ENCODE data around the gene ANK3. TPM values are rescaled to one million over a fixed set of nuclear protein-coding genes. Genes with fewer than 3 reads are reported as not detected.

ANK3 gene
- total RNA-seq, 4 donors from 2014 or later: 6.4 to 23.2 (median 13.5) TPM

GRCh38 chr10:60135020-60135419 is 254.7 kb downstream of the ANK3 start:
- TF ChIP-seq CTCF (IDR thresholded peaks at IDR 0.05; ENCODE audit: low read depth): no peak

- TF ChIP-seq CTCF (IDR thresholded peaks at IDR 0.05; ENCODE audit: low read depth): no peak
Observed at GRCh38 chr10:60134548-60134947, 255.1 kb downstream of the ANK3 start.

- TF ChIP-seq CTCF (IDR thresholded peaks at IDR 0.05; ENCODE audit: low read depth): no peak
Observed at GRCh38 chr10:60130130-60130579, 259.5 kb downstream of the ANK3 start.

- no peak for TF ChIP-seq CTCF (IDR thresholded peaks at IDR 0.05; ENCODE audit: low read depth)
Observed at GRCh38 chr10:60125895-60126294, 263.8 kb downstream of the ANK3 start.

GRCh38 chr10:60124536-60124935 is 265.1 kb downstream of the ANK3 start:
- TF ChIP-seq CTCF (IDR thresholded peaks at IDR 0.05; ENCODE audit: low read depth): no peak

- no peak for TF ChIP-seq CTCF (IDR thresholded peaks at IDR 0.05; ENCODE audit: low read depth)
Observed at GRCh38 chr10:60123668-60124067, 266.0 kb downstream of the ANK3 start.

GRCh38 chr10:60123172-60123571 is 266.5 kb downstream of the ANK3 start:
- no peak for TF ChIP-seq CTCF (IDR thresholded peaks at IDR 0.05; ENCODE audit: low read depth)
